ENCODE results near the gene GYS1. TPM values are rescaled to one million over a fixed set of nuclear protein-coding genes. Genes with fewer than 3 reads are reported as not detected.
"Not testable (repeated sequence)": the region's sequence is repeated elsewhere in the genome, so short reads cannot be mapped to it uniquely, and the experiment has no call there.

The GYS1 gene
- total RNA-seq, 1 experiment from 2014 or later, result 62.7 TPM

- H3K4me1 ChIP-seq; H3K9me3 Mint-ChIP-seq (ENCODE audit: unreplicated experiment); intact Hi-C loops (cut with micrococcal nuclease; ENCODE audit: unreplicated experiment); H3K27ac Mint-ChIP-seq (ENCODE audit: unreplicated experiment); CTCF ChIA-PET; H3K36me3 Mint-ChIP-seq (ENCODE audit: insufficient read depth, unreplicated experiment); H3K9me3 ChIP-seq; H3K4me3 Mint-ChIP-seq (ENCODE audit: unreplicated experiment); BruUV-seq (replicated peaks); POLR2A ChIA-PET; H3K4me3 ChIP-seq (ENCODE audit: low read depth, low read length); H3K27me3 ChIP-seq (replicated peaks; ENCODE audit: control insufficient read depth, insufficient read depth, low read length); DNase-seq; H3K27me3 Mint-ChIP-seq (ENCODE audit: insufficient read depth, unreplicated experiment); H3K36me3 ChIP-seq (ENCODE audit: control insufficient read depth, insufficient read depth, low read length): not testable (repeated sequence)
- peaks cover 10% of the 10 kb centered on the region for H3K4me1 Mint-ChIP-seq (ENCODE audit: low read depth, unreplicated experiment)
Observed at GRCh38 chr19:49025599-49025998, 32.5 kb upstream of the GYS1 start.

GRCh38 chr19:49025088-49025487 lies 32.0 kb upstream of the GYS1 start:
- H3K4me1 Mint-ChIP-seq (ENCODE audit: low read depth, unreplicated experiment), result peaks cover 15% of the 10 kb centered on the region
- H3K36me3 ChIP-seq (ENCODE audit: control insufficient read depth, insufficient read depth, low read length); H3K27ac Mint-ChIP-seq (ENCODE audit: unreplicated experiment); BruUV-seq (replicated peaks); H3K4me3 ChIP-seq (ENCODE audit: low read depth, low read length); DNase-seq; H3K9me3 Mint-ChIP-seq (ENCODE audit: unreplicated experiment); CTCF ChIA-PET; H3K36me3 Mint-ChIP-seq (ENCODE audit: insufficient read depth, unreplicated experiment); H3K4me3 Mint-ChIP-seq (ENCODE audit: unreplicated experiment); H3K4me1 ChIP-seq; intact Hi-C loops (cut with micrococcal nuclease; ENCODE audit: unreplicated experiment); H3K27me3 Mint-ChIP-seq (ENCODE audit: insufficient read depth, unreplicated experiment); H3K9me3 ChIP-seq; POLR2A ChIA-PET; H3K27me3 ChIP-seq (replicated peaks; ENCODE audit: control insufficient read depth, insufficient read depth, low read length): not testable (repeated sequence)

GRCh38 chr19:49024233-49024632 lies 31.1 kb upstream of the GYS1 start, which contains the start of gene CGB3:
Gene CGB3 (minus strand): TSS chr19:49024333. CDS start chr19:49023971, 362 bp downstream.
- H3K27me3 Mint-ChIP-seq (ENCODE audit: insufficient read depth, unreplicated experiment); DNase-seq; H3K9me3 ChIP-seq; H3K27ac Mint-ChIP-seq (ENCODE audit: unreplicated experiment); H3K36me3 Mint-ChIP-seq (ENCODE audit: insufficient read depth, unreplicated experiment); H3K4me3 ChIP-seq (ENCODE audit: low read depth, low read length); BruUV-seq (replicated peaks); H3K27me3 ChIP-seq (replicated peaks; ENCODE audit: control insufficient read depth, insufficient read depth, low read length); intact Hi-C loops (cut with micrococcal nuclease; ENCODE audit: unreplicated experiment); POLR2A ChIA-PET; H3K4me3 Mint-ChIP-seq (ENCODE audit: unreplicated experiment); H3K9me3 Mint-ChIP-seq (ENCODE audit: unreplicated experiment); H3K4me1 ChIP-seq; H3K36me3 ChIP-seq (ENCODE audit: control insufficient read depth, insufficient read depth, low read length): not testable (repeated sequence)
- CTCF ChIA-PET, result interaction anchor here (0.6 kb wide), 1 partner anchor 279 kb away, joined by 4 read pairs; no protein-coding TSS in a partner anchor
- H3K4me1 Mint-ChIP-seq (ENCODE audit: low read depth, unreplicated experiment), result peaks cover 16% of the 10 kb centered on the region

GRCh38 chr19:49022116-49022515 lies 29.0 kb upstream of the GYS1 start:
- Mint-ChIP-seq H3K36me3 (ENCODE audit: insufficient read depth, unreplicated experiment) (peaks cover 15% of the 10 kb centered on the region), H3K27ac (ENCODE audit: unreplicated experiment) (no peak overlapping the region), H3K4me3 (ENCODE audit: unreplicated experiment) (peak overlapping the region; percentile 23), H3K27me3 (ENCODE audit: insufficient read depth, unreplicated experiment) (no peaks in the 10 kb centered on the region), H3K4me1 (ENCODE audit: low read depth, unreplicated experiment) (peaks cover 21% of the 10 kb centered on the region), H3K9me3 (ENCODE audit: unreplicated experiment) (no peaks in the 10 kb centered on the region)
- Histone ChIP-seq H3K9me3 (no peaks in the 10 kb centered on the region), H3K4me3 (ENCODE audit: low read depth, low read length) (no peak overlapping the region), H3K27me3 (replicated peaks; ENCODE audit: control insufficient read depth, insufficient read depth, low read length) (no peaks in the 10 kb centered on the region; the same call in 1 of the 2 replicates), H3K36me3 (ENCODE audit: control insufficient read depth, insufficient read depth, low read length) (no peaks in the 10 kb centered on the region), H3K4me1 (0 out of 2 replicates have a peak, but pooled peaks cover 9% of the 10 kb centered on the region)
- intact Hi-C loops (cut with micrococcal nuclease; ENCODE audit: unreplicated experiment), result no loop called here
- TF ChIP-seq CTCF (IDR thresholded peaks at IDR 0.05; ENCODE audit: insufficient read depth in 1 of 2, low read depth in 1 of 2, low read length in 1 of 2, severe bottlenecking in 1 of 2, unreplicated experiment in 1 of 2), result no peak
- CTCF ChIA-PET, result no interaction called here
- DNase-seq, result no peak
- POLR2A ChIA-PET, result no interaction called here
- no TSS peak for BruUV-seq (replicated peaks)
